ENCODE data around the gene BMP5. TPM values are rescaled to one million over a fixed set of nuclear protein-coding genes. Genes with fewer than 3 reads are reported as not detected.

Gene BMP5
- total RNA-seq, 1 experiment from 2014 or later = not detected

DNA sequence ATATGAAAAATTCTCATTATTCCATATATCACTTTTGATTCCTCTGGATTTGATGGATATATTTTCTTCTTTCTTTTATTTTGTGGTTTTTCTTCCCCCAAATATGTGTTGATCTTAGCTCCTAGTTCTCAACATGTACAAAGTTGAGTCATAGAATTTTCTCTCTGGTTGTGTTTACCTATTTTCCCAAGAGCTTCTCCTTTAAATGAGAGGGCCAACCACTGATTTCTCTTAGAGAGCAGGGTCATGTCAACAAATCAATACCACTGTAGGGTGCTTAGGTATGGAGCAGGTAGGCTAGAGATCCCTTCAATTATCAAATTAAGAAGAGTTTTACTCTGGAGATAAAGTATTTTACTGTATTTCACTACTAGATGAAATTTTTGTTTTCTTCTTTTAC, 145.7 kb downstream of the BMP5 start:
- Mint-ChIP-seq H3K4me3 (ENCODE audit: low read depth, unreplicated experiment) (no peak overlapping the region), H3K27me3 (ENCODE audit: unreplicated experiment) (no peaks in the 10 kb centered on the region), H3K9me3 (ENCODE audit: low read depth, unreplicated experiment) (peaks cover 2% of the 10 kb centered on the region), H3K27ac (ENCODE audit: unreplicated experiment) (no peak overlapping the region), H3K36me3 (ENCODE audit: insufficient read depth, unreplicated experiment) (no peaks in the 10 kb centered on the region), H3K4me1 (ENCODE audit: low read depth, unreplicated experiment) (peaks cover 27% of the 10 kb centered on the region)
- TF ChIP-seq, protein P1, sequence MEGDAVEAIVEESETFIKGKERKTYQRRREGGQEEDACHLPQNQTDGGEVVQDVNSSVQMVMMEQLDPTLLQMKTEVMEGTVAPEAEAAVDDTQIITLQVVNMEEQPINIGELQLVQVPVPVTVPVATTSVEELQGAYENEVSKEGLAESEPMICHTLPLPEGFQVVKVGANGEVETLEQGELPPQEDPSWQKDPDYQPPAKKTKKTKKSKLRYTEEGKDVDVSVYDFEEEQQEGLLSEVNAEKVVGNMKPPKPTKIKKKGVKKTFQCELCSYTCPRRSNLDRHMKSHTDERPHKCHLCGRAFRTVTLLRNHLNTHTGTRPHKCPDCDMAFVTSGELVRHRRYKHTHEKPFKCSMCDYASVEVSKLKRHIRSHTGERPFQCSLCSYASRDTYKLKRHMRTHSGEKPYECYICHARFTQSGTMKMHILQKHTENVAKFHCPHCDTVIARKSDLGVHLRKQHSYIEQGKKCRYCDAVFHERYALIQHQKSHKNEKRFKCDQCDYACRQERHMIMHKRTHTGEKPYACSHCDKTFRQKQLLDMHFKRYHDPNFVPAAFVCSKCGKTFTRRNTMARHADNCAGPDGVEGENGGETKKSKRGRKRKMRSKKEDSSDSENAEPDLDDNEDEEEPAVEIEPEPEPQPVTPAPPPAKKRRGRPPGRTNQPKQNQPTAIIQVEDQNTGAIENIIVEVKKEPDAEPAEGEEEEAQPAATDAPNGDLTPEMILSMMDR (IDR thresholded peaks at IDR 0.05; ENCODE audit: unreplicated experiment) = no peak
- CTCF ChIA-PET = interaction anchor here (0.9 kb wide), 1 partner anchor 13 kb away, joined by 3 read pairs; no protein-coding TSS in a partner anchor
- intact Hi-C loops (cut with micrococcal nuclease; ENCODE audit: unreplicated experiment) = loop anchor here (10.0 kb wide), 1 partner anchor 135 kb away; no protein-coding TSS in a partner anchor
- DNase-seq = no peak
- BruUV-seq (replicated peaks) = no TSS peak

DNA sequence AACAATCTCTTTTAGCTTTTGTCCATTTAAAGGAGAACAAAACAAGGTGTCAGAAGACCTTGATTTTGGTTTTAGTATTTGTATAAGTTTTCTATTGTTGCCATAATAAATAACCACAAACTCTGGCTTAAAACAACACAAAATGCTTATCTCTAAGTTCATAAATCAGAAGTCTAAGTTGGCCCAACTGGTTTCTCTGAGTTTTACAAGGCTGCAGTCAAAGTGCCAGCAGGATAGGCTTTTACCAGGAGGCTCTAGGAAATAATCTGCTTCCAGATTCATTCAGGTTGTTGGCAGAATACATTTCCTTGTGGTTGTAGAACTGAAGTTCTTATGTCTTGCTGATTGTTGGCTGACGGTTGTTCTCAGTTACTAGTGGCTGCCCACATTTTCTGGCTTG, 149.2 kb downstream of the BMP5 start:
- CTCF ChIA-PET = no interaction called here
- H3K27ac Mint-ChIP-seq (ENCODE audit: unreplicated experiment) = no peak overlapping the region
- BruUV-seq (replicated peaks) = no TSS peak
- no peak overlapping the region for H3K4me3 Mint-ChIP-seq (ENCODE audit: low read depth, unreplicated experiment)
- no peaks in the 10 kb centered on the region for H3K36me3 Mint-ChIP-seq (ENCODE audit: insufficient read depth, unreplicated experiment)
- peaks cover 18% of the 10 kb centered on the region for H3K4me1 Mint-ChIP-seq (ENCODE audit: low read depth, unreplicated experiment)
- H3K27me3 Mint-ChIP-seq (ENCODE audit: unreplicated experiment) = no peaks in the 10 kb centered on the region
- intact Hi-C loops (cut with micrococcal nuclease; ENCODE audit: unreplicated experiment) = no loop called here
- TF ChIP-seq, protein P1 (IDR thresholded peaks at IDR 0.05; ENCODE audit: unreplicated experiment) = no peak
- H3K9me3 Mint-ChIP-seq (ENCODE audit: low read depth, unreplicated experiment) = peaks cover 2% of the 10 kb centered on the region
- no peak for DNase-seq

DNA sequence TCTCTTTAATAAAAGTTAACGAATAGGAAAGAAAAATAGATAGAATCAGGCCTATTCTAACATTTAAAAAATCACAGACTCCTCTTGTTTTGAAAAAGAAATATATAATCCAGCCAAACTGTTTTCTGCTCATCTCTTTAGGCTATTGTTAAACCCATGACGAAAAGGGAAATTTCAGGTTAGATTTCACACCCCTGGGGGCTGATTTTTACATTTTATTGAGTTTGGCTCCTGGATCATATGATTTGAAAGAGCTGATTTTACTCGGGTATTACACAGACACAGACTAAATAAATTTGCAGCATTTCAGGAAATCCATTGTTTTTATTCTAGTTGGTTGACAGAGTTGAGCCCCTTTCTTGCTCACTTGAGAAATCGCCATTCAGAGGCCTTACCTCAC, 160.6 kb downstream of the BMP5 start:
- Mint-ChIP-seq H3K9me3 (ENCODE audit: low read depth, unreplicated experiment) (no peaks in the 10 kb centered on the region), H3K27ac (ENCODE audit: unreplicated experiment) (no peak overlapping the region), H3K36me3 (ENCODE audit: insufficient read depth, unreplicated experiment) (no peaks in the 10 kb centered on the region), H3K4me1 (ENCODE audit: low read depth, unreplicated experiment) (no peaks in the 10 kb centered on the region), H3K27me3 (ENCODE audit: unreplicated experiment) (no peaks in the 10 kb centered on the region), H3K4me3 (ENCODE audit: low read depth, unreplicated experiment) (no peak overlapping the region)
- no TSS peak for BruUV-seq (replicated peaks)
- no peak for DNase-seq
- CTCF ChIA-PET = no interaction called here
- TF ChIP-seq, protein P1 (IDR thresholded peaks at IDR 0.05; ENCODE audit: unreplicated experiment) = no peak
- intact Hi-C loops (cut with micrococcal nuclease; ENCODE audit: unreplicated experiment) = no loop called here

DNA sequence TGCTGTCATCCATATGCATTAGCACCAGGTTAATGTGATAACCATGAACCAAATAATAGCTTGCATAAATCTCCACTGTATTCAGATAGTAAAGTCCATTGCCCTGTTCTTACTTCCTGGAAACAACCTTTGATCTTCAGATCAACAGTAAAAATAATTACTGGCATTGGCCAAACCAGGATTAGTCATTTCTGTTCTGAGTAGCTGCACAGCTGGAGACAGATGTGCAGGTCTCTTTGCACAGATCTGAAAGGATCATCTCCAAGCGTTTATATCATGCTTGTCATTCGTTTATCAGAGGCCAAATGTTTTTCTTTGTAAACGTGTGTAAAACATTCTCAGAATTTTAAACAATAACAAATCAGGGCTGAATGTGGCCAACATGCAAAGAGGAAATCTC, 162.0 kb downstream of the BMP5 start:
- CTCF ChIA-PET = no interaction called here
- H3K36me3 Mint-ChIP-seq (ENCODE audit: insufficient read depth, unreplicated experiment) = no peaks in the 10 kb centered on the region
- no peak for DNase-seq
- TF ChIP-seq, protein P1 (IDR thresholded peaks at IDR 0.05; ENCODE audit: unreplicated experiment) = no peak
- BruUV-seq (replicated peaks) = no TSS peak
- H3K4me3 Mint-ChIP-seq (ENCODE audit: low read depth, unreplicated experiment) = no peak overlapping the region
- no peak overlapping the region for H3K27ac Mint-ChIP-seq (ENCODE audit: unreplicated experiment)
- H3K4me1 Mint-ChIP-seq (ENCODE audit: low read depth, unreplicated experiment) = no peaks in the 10 kb centered on the region
- H3K27me3 Mint-ChIP-seq (ENCODE audit: unreplicated experiment) = no peaks in the 10 kb centered on the region
- intact Hi-C loops (cut with micrococcal nuclease; ENCODE audit: unreplicated experiment) = no loop called here
- no peaks in the 10 kb centered on the region for H3K9me3 Mint-ChIP-seq (ENCODE audit: low read depth, unreplicated experiment)

Data from Calu3 (cell line).